GM19438 (cell line): Measurements from ENCODE around the gene COL4A2.

Experiments
- ATAC-seq: cut with Tn5 transposase; IDR thresholded peaks from one replicate; pipeline ENCODE4 v1.9.1; 2021; ENCODE audit warnings: low read depth; ENCODE audit not compliant: unreplicated experiment

COL4A2 gene

DNA sequence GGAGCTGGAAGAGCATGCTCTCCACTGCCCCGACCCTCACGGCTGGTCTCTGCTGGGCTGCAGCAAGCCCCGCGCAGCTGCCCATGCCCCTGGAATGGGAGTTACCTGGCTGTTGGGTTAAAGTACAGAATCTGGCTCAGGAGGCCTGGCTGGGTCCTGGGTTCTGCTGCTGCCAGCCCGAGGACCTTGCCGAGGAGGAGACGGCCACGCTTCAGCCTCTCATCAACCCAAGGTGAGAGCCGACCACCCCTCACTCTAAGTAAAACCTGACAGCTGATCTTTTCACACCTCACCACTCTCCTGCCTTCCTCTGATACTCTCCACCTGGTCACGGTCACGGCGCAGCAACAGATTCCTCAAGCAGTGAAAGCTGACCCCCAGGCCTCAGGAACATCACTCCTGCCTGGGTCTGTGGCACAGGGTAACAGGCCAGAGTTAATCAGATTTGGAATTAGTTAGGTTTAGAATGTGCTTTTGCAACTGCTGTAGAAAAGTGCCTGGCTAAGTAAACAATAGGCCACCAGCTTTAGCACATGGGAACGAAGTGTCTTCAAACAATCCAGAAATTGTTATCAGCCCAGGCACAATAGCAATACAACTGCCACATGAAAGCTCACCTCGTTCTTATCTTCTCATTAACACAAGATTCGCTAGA lies 233.9 kb downstream of the COL4A2 start:
- ATAC-seq = no peak

DNA sequence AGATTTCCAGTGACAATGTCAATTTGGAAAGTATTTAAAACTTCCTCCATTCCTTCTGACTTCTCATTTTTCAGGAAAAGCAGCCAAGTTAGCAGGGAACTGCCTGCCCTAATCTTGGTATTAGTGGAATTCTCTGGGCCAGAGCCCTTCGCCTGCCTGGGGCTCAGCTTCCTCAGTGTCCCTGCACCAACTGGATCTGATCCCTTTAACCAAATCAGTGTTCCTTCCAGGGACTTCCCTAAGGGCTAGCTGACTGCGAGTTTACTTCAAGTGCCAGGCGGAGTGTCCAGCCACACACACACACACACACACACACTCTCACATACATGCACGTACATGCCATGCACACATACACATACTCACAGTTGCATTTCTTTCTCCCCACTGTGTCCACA lies 234.4 kb downstream of the COL4A2 start:
- ATAC-seq = no peak

- no peak for ATAC-seq
Observed at GRCh38 chr13:110542169-110542796, 235.2 kb downstream of the COL4A2 start.

GRCh38 chr13:110546378-110546777 lies 239.3 kb downstream of the COL4A2 start:
- no peak for ATAC-seq

- ATAC-seq = no peak
Observed at GRCh38 chr13:110546926-110547325, 239.8 kb downstream of the COL4A2 start.

- no peak for ATAC-seq
Observed at GRCh38 chr13:110548891-110549794, 242.1 kb downstream of the COL4A2 start.

- no peak for ATAC-seq
Observed at GRCh38 chr13:110549795-110550160, 242.7 kb downstream of the COL4A2 start.

DNA sequence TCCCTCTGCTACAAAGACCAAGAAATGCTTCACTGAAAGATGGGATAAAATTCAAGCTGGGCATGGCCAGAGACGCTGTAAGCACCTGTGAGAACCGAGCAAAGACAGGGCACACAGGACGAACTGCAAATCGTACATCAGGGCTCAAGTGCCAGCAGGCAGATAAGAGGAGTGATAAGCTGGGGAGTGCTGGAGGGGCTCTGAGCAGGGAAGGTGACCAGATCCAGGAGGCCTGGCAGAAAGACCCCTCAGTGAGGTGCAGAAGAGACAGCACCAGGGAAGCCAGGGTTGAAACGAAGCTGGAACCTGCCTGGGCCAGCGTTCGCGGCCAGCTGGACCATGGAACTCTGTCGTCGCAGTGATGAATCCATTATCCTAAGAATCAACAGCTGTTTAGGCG lies 244.2 kb downstream of the COL4A2 start:
- ATAC-seq = no peak

- ATAC-seq = no peak
Observed at GRCh38 chr13:110552767-110553166, 245.7 kb downstream of the COL4A2 start.

DNA sequence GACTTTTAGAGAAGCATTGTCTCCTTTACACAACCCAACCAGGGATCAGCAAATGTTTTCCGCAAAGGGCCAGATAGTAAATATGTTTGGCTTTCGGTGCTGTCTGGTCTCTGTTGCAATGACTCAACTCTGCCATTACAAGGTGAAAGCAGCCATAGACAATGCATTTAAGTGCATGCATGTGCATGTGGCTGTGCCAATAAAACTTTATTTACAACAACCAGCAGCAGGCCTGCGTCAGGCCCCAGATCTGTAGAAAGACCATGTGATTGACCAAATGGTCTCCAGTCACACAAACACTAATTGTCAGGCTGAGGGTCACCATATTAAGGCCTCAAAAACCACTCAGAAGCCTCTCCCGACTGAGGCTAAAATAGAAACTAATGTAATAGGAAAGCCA lies 246.3 kb downstream of the COL4A2 start:
- ATAC-seq = no peak

GRCh38 chr13:110554227-110554836 lies 247.2 kb downstream of the COL4A2 start:
- no peak for ATAC-seq

DNA sequence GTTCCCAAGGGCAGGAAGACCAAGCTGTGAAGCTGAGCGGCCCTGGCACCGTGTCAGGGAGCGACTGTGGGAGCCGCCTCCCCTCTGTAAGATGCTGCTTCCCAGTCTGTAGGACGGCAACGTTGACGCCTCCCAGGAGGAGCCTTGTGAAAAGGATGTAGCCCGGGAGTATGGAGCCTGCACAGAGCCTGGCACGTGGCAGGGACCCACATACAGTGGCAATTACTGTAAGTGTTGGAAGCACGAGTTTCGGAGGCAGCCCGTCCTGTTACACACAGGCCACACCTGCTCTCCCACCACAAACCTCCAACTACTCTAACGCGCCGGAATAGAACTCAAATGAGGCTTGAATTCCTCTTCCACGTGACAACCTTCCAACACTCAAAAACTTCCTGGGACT lies 247.9 kb downstream of the COL4A2 start:
- no peak for ATAC-seq

DNA sequence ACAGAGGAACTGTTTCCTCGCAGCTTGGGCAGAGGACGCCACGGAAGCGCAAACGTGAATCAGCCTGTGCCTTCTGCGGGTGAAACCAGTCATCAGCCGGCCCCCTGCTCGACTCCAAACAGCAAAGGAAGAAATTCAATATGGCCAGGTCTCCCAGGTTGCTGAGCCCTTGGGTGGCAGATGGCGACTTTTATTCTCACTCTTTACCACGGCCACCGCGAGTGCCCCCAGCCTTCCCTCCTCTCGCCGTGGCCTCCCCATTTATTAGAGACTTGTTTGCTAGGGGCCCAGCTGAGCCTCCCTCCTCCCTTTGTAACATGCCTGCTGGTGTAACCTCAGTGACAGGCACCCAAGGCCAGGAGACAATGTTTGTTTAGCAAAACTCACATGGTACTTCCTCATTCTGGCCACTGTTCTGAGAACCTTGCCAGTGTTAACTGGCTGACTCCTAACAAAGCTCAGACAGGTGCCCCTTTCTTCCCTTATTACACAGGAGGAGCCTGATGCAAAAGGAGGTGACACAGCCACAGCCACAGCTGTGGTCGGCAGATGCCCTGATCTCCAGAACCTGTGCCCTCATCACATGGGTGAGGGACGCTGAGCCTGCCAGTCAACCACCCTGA lies 248.6 kb downstream of the COL4A2 start:
- ATAC-seq = no peak

- no peak for ATAC-seq
Observed at GRCh38 chr13:110556224-110556606, 249.1 kb downstream of the COL4A2 start.

GRCh38 chr13:110557082-110557481 lies 250.0 kb downstream of the COL4A2 start:
- ATAC-seq = no peak

DNA sequence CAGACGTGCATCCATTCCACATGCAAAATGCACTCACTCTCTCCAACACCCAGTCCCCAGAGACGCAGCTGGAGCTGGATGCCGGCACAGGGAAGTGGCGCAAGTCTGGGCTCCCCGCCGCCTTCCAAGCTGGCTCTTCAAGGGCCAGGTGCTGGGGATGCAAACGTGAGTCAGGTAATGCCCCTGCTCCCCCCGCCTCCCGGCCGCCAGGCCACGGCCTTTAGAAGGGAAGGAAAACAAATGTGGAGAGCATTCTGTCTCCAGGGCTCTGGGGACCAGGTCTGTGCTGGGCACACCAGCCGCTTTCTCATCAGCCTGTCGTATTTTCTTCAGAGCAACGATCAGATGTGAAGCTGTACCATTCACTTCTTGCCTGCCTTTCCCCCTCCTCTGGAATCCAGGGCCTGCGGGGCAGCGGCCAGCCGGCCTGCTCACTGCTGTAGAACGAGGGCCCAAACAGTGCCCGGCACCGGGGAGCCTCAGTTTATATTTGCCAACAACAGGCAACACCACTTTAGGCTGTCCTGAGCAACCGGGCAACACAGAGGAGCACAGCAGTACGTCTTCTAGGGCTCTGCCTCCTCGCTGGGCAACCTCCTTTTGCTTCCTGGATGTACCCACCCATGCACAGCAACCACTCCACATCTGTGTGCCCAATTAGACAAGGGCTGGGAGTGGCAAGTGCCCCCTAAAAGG lies 250.7 kb downstream of the COL4A2 start:
- ATAC-seq = no peak

- ATAC-seq = no peak
Observed at GRCh38 chr13:110559429-110559943, 252.4 kb downstream of the COL4A2 start.

GRCh38 chr13:110559986-110560385 lies 252.9 kb downstream of the COL4A2 start:
- no peak for ATAC-seq

GRCh38 chr13:110560601-110561343 lies 253.7 kb downstream of the COL4A2 start:
- ATAC-seq = no peak
